ACC112 (cell line): ENCODE results near the gene PTPRN2.

Source experiments
- H2AFZ ChIP-seq: fragments of 200-600 bp; sonication (generic); one replicate; pipeline ENCODE4 v1.6.0; 2017; ENCODE audit warnings: antibody characterized with exemption, low read length; ENCODE audit not compliant: unreplicated experiment
- H3K27ac ChIP-seq: fragments of 200-600 bp; sonication (generic); 2 replicates; pipeline ENCODE4 v1.5.1; 2014; ENCODE audit warnings: low read depth, mild to moderate bottlenecking, antibody characterized with exemption, low read length, moderate library complexity
- H3K27me3 ChIP-seq: fragments of 200-600 bp; sonication (generic); 2 replicates; pipeline ENCODE4 v1.6.1; 2014; ENCODE audit warnings: mild to moderate bottlenecking, antibody characterized with exemption, low read length, moderate library complexity, mixed read lengths; ENCODE audit not compliant: insufficient read depth
- H3K36me3 ChIP-seq: fragments of 200-600 bp; sonication (generic); 2 replicates; pipeline ENCODE4 v1.6.1; 2016; ENCODE audit warnings: mild to moderate bottlenecking, antibody characterized with exemption, low read length, moderate library complexity, mixed read lengths; ENCODE audit not compliant: insufficient read depth
- H3K4me1 ChIP-seq: fragments of 200-600 bp; sonication (generic); one replicate; pipeline ENCODE4 v1.6.1; 2016; ENCODE audit warnings: low read length, mixed read lengths; ENCODE audit not compliant: insufficient read depth, unreplicated experiment, control insufficient read depth
- H3K4me3 ChIP-seq: fragments of 200-600 bp; sonication (generic); 2 replicates; pipeline ENCODE4 v1.5.1; 2014; ENCODE audit warnings: mild to moderate bottlenecking, low read depth, low read length
- H3K79me2 ChIP-seq: fragments of 200-600 bp; sonication (generic); one replicate; pipeline ENCODE4 v1.6.0; 2016; ENCODE audit warnings: low read length; ENCODE audit not compliant: control insufficient read depth, unreplicated experiment, insufficient read depth

Gene PTPRN2

DNA sequence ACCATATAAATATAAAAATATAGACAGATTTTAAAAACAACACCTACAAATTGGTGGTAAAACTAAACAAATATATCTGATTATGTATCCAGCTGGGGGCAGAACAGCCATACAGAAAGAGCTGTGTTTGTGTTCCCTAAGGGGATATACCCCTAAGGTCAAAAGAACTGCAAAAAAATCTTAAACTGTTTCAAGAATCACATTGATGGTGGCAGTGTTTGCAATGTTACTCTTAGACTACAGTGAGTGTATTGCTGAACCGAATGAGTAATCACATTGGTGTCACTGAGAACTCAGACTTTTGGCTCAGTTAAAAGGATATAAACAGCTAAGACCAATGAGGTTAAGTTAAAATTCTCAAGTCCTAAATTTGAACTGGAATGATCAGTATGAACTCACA lies 27.1 kb upstream of the PTPRN2 start:
- Histone ChIP-seq H3K27me3 (no peaks in the 10 kb centered on the region), H3K4me3 (no peak overlapping the region), H3K79me2 (no peaks in the 10 kb centered on the region), H3K36me3 (0 out of 2 replicates have a peak, but pooled peaks cover 3% of the 10 kb centered on the region), H2AFZ (no peak overlapping the region), H3K27ac (no peak overlapping the region), H3K4me1 (peaks cover 4% of the 10 kb centered on the region)

DNA sequence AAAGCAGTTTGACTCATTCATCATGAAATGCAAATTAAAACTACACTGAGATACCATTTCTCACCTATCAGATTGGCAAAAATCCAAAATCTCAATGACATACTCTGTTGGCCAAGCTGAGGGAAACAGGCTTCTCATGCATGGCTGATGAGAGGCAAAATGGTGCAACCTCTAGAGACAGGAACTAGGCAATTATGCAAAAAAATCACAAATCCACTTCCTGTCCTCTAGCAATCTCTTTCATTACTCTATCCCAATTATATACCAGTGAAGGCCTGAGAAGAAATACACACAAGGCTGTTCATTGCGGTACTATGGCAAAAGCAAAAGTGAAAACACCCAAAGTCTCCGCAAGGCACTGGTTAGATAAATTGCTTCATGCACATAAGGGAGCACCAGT lies 25.9 kb upstream of the PTPRN2 start:
- Histone ChIP-seq H2AFZ (no peak overlapping the region), H3K27ac (no peak overlapping the region)

GRCh38 chr7:158612546-158612945 lies 24.9 kb upstream of the PTPRN2 start:
- H3K4me1 ChIP-seq = peaks cover 4% of the 10 kb centered on the region
- H3K36me3 ChIP-seq = no peaks in the 10 kb centered on the region
- H3K27me3 ChIP-seq = no peaks in the 10 kb centered on the region
- no peak overlapping the region for H2AFZ ChIP-seq
- no peak overlapping the region for H3K27ac ChIP-seq
- no peak overlapping the region for H3K4me3 ChIP-seq
- H3K79me2 ChIP-seq = no peaks in the 10 kb centered on the region

More for the DNA sequence above, 25.9 kb upstream of the PTPRN2 start:
- Histone ChIP-seq H3K4me1 (peaks cover 4% of the 10 kb centered on the region), H3K36me3 (no peaks in the 10 kb centered on the region), H3K4me3 (no peak overlapping the region), H3K79me2 (no peaks in the 10 kb centered on the region), H3K27me3 (no peaks in the 10 kb centered on the region)

- Histone ChIP-seq H2AFZ (no peak overlapping the region), H3K4me1 (peaks cover 4% of the 10 kb centered on the region), H3K27ac (no peak overlapping the region), H3K79me2 (no peaks in the 10 kb centered on the region), H3K27me3 (no peaks in the 10 kb centered on the region), H3K36me3 (no peaks in the 10 kb centered on the region), H3K4me3 (no peak overlapping the region)
Observed at GRCh38 chr7:158611541-158611940, 23.9 kb upstream of the PTPRN2 start.

- H3K36me3 ChIP-seq = no peaks in the 10 kb centered on the region
- no peak overlapping the region for H3K4me3 ChIP-seq
- no peak overlapping the region for H3K27ac ChIP-seq
- no peaks in the 10 kb centered on the region for H3K27me3 ChIP-seq
- no peak overlapping the region for H2AFZ ChIP-seq
- H3K4me1 ChIP-seq = no peaks in the 10 kb centered on the region
- H3K79me2 ChIP-seq = no peaks in the 10 kb centered on the region
Observed at GRCh38 chr7:158609313-158609974, 21.8 kb upstream of the PTPRN2 start.

- H3K27me3 ChIP-seq = no peaks in the 10 kb centered on the region
- no peak overlapping the region for H3K27ac ChIP-seq
- H2AFZ ChIP-seq = no peak overlapping the region
- H3K79me2 ChIP-seq = no peaks in the 10 kb centered on the region
- no peak overlapping the region for H3K4me3 ChIP-seq
- H3K4me1 ChIP-seq = no peaks in the 10 kb centered on the region
- no peaks in the 10 kb centered on the region for H3K36me3 ChIP-seq
Observed at GRCh38 chr7:158607563-158607962, 19.9 kb upstream of the PTPRN2 start.

DNA sequence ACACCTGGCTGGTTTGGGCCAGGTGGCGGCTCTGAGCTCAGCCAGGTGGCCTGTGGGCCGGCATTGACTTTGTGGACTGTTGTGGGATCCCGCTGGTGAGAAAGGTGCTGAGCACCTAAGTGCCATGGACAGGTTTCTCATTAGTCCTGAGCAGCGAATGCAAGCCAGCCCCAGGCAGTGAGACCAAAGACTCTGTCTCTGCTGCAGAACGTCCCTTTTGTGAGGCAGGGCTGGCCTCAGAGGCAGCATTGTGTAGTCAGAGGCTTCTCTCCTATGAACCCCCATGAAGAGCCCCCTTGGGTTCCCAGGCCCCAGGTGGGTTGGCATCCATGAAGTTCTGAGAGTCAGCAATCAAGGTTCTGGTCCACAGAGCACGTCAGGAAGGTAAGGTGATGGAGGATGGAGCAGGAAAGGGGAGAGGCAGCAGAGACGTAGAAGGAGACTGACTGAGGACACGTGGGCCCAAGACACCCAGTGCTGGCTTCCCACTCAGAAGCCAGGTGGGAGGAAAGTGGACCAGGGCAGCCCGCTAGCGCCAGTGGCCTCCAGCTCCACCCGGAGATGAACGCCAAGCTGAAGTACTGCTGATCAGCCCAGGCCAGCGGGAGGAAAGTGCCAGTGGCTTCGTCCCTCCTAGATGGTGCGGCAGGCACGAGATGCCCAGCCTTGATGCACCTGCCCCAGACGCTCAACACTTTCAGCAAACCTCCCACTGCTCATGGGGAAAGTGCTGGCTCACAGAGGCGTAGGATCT lies 19.2 kb upstream of the PTPRN2 start:
- no peaks in the 10 kb centered on the region for H3K27me3 ChIP-seq
- H3K4me1 ChIP-seq = no peaks in the 10 kb centered on the region
- no peak overlapping the region for H3K27ac ChIP-seq
- no peaks in the 10 kb centered on the region for H3K36me3 ChIP-seq
- no peak overlapping the region for H2AFZ ChIP-seq
- no peaks in the 10 kb centered on the region for H3K79me2 ChIP-seq
- H3K4me3 ChIP-seq = no peak overlapping the region

- H2AFZ ChIP-seq = no peak overlapping the region
- no peaks in the 10 kb centered on the region for H3K79me2 ChIP-seq
- H3K4me1 ChIP-seq = no peaks in the 10 kb centered on the region
- H3K4me3 ChIP-seq = no peak overlapping the region
- H3K27me3 ChIP-seq = no peaks in the 10 kb centered on the region
- no peak overlapping the region for H3K27ac ChIP-seq
- H3K36me3 ChIP-seq = no peaks in the 10 kb centered on the region
Observed at GRCh38 chr7:158606129-158606528, 18.5 kb upstream of the PTPRN2 start.

DNA sequence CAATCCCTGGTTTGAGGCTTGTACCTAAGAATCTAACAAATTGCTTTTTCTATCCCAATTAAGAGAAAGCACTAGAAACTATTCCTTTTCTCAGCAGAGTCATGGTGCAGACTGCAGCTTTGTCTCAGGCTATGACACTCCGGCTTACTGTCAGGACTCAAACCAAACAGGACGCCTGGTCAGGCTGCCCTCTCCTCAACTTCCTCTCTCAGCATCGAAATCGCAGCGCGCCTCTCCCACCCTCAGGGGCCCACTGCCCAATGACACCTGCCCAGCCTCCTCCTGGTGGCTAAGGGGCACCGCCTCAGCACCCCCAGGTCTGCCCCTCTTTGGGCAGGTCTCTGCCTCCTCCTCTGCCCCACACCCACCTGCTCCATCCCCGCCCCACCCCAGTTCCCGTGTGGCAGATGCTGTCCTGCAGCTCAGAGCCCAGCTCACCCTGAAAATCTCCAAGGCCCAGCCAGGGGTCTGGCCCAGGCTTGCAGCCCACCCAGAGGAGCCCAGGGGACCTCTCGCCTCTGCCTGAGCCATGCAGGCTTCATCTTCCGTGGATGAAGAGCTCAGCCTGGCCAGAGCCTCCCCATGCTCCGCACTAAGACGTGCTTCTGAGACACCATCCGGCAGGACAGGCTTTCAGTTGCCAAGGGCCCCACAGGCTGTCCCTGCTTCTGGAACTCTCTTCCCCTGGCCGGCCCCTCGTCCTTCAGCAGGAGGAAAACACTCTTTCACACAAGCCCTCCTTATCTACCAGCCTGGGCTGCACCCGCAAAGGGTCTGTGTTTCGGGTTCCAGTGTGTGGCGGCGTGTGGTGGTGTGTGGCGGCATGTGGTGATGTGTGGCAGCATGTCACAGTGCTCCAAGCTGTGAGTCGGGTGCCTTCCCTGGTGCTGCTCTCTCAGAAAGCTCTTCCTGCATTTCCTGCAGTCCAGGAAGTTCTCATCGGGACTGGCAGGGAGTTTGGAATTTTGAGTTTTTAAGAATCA lies 16.4 kb upstream of the PTPRN2 start:
- Histone ChIP-seq H3K4me3 (no peak overlapping the region), H3K4me1 (no peaks in the 10 kb centered on the region), H3K79me2 (no peaks in the 10 kb centered on the region), H2AFZ (no peak overlapping the region), H3K36me3 (no peaks in the 10 kb centered on the region), H3K27me3 (no peaks in the 10 kb centered on the region), H3K27ac (no peak overlapping the region)

GRCh38 chr7:158602905-158603772 lies 15.5 kb upstream of the PTPRN2 start:
- Histone ChIP-seq H3K36me3 (no peaks in the 10 kb centered on the region), H3K4me1 (no peaks in the 10 kb centered on the region), H3K27ac (no peak overlapping the region), H2AFZ (no peak overlapping the region), H3K27me3 (no peaks in the 10 kb centered on the region), H3K4me3 (no peak overlapping the region), H3K79me2 (no peaks in the 10 kb centered on the region)
